Hematopoietic multipotent progenitor cell treated with erythropoietin and hydrocortisone succinate and interleukin-3 and kit ligand, for 15 days (in vitro differentiated cells): Measurements from ENCODE around the gene CAPZB.
"Not testable (repeated sequence)": the region's sequence is repeated elsewhere in the genome, so short reads cannot be mapped to it uniquely, and the experiment has no call there.

Experiments
- DNase-seq: peaks from one replicate; pipeline ENCODE4 v3.0.0-alpha.2; 2015; ENCODE audit warnings: low spot score

The CAPZB gene

GRCh38 chr1:19485362-19486187 is at the start of gene CAPZB:
TSS of gene CAPZB (minus strand) at chr1:19485539. CDS start at chr1:19485438, 101 bp downstream.
- peak; percentile 88 for DNase-seq

DNA sequence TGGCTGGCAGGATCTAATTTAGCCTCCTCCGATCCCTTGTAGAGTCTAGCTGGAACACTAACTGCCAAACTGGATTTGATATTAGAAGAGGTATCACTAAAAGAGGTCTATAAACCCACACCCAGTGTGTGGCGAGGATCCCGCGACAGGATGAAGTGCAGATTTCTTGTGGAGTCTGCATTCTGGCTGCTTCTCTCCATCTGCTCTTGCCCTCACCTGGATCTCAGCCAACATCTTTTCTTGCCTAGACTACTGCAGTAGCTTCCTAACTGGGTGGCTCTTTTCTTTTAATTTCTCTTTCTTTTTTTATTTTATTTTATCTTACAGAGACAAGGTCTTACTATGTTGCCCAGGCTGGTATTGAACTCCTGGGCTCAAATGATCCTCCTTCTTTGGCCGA is 48.9 kb upstream of the CAPZB start:
- DNase-seq = no peak

DNA sequence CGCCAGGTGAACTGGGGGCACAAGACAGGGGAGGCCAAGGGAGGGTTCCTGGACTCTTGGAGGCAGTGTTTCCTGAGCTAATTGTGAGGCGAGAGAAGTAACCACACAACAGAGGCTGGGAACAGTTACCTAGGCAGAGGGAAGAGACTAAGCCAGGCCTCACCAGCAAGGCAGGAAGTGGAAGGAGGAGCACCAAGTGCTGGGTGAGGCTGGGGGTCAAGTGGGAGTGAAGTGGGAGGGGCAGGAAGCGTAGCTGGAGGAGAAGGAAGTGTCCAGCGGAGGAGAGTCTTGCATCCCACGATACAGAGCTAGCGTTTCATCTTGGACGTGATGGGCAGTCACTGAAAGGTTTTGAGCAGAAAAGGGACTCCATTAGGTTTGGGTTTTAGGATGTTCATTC is 48.3 kb upstream of the CAPZB start:
- no peak for DNase-seq

GRCh38 chr1:19532519-19532918 is 47.2 kb upstream of the CAPZB start:
- DNase-seq = no peak

DNA sequence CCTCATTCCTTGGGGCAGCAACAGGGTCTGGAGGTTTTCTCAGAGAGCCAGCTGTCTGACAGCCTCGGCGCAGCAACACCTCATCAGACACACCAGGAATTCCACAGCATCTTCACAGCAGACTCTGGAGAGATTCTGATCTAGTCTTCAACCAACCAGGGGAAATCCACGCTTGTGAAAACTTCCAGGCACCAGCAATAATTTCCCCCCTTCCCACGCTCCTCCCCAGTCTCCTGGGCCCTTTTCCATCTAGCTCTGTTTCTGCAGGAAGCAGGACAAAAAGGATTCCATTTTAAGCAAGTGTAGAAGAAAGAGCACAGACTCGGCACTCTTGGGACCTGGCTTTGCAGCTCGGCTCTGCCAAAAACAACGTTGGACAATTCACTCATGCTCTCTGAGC is 44.3 kb upstream of the CAPZB start:
- no peak for DNase-seq

GRCh38 chr1:19528438-19528837 is 43.1 kb upstream of the CAPZB start:
- DNase-seq = no peak

GRCh38 chr1:19525607-19526545 is 40.5 kb upstream of the CAPZB start:
- no peak for DNase-seq

DNA sequence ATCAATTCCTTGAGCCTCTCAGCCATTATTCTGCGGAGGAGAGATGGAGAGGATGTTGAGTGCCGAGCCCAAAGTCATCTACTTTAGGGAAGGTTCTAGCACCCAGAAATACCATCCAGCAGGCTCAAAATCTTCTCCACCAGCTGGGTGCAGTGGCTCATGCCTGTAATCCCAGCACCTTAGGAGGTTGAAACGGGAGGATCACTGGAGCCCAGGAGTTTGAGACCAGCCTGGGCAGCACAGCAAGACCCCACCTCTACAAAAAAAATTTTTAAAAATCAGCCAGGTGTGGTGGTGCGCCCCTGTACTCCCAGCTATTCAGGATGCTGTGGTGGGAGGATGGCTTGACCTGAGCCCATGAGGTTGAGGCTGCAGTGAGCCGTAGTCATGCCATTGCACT is 39.5 kb upstream of the CAPZB start:
- no peak for DNase-seq

- DNase-seq = not testable (repeated sequence)
These were observed 37.2 kb upstream of the CAPZB start for GRCh38 chr1:19522570-19522969.

DNA sequence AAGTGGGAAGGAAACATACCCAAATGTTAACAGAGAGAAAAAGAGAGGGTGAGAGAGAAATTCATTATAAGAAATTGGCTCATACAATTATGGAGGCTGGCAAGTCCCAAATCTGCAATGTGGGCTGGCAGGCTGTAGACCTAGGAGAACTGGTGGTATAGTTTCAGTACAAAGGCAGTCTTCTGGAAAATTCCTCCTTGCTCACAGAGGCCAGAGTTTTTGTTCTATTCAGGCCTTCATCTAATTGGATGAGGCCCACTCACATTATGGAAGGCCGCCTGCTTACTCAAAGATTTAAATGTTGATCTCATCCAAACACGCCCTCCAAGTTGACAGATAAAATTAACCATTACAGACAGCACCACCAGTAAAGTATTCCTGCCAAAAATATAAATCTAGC is 36.1 kb upstream of the CAPZB start:
- DNase-seq = no peak

DNA sequence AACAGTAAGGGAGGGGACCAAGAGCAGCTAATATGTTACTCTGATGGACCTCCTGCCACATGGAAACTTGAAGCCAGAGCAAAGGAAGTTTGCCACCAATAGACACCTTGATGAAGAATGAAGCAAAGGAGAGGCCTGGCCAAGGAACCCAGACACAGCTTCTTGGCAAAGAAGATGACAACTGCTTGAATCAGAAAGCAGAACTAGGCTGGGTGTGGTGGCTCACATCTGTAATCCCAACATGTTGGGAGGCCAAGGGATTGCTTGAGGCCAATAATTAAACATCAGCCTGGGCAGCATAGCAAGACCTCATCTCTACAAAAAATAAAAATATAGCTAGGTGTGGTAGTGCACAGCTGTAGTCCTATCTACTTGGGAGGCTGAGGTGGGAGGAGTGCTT is 31.7 kb upstream of the CAPZB start:
- no peak for DNase-seq

DNA sequence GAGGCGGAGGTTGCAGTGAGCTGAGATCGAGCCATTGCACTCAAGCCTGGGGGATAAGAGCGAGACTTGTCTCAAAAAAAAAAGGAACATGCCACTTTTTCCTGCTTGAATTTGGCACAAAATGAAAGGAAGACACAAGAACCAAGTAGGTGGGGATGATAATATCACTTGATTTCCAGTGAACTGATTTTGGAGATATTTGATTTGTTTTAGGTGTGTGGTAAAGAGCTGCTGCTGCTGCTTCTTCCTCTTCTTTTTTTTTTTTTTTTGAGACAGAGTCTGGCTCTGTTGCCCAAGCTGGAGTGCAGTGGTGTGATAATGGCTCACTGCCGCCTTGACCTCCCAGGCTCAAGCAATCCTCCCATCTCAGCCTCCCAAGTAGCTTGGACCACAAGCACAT is 29.9 kb upstream of the CAPZB start:
- no peak for DNase-seq

DNA sequence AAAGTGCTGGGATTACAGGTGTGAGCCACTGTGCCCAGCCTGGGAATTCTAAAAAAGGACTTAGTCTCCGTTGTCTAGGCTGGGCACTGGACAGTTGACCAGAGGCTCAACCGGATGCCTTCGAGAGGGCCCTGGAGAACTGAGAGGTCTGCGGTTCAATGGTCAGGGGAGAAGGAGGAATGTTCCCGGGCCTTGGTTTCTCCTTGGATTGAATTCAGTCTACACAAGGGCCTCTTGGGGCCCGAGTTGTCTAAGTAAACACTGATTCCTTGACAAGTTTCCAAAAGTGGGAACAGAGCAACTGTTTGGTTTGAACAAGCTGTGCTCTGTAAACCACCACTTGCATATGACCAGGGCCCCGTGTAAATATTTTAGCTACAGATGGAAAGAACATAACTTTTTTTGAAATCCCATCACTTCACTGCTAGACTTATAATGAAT is 29.1 kb upstream of the CAPZB start:
- DNase-seq = no peak

GRCh38 chr1:19512545-19512944 is 27.2 kb upstream of the CAPZB start:
- no peak for DNase-seq

- no peak for DNase-seq
These were observed 25.8 kb upstream of the CAPZB start for GRCh38 chr1:19511116-19511515.

- DNase-seq = not testable (repeated sequence)
These were observed 24.3 kb upstream of the CAPZB start for GRCh38 chr1:19509647-19510046.

DNA sequence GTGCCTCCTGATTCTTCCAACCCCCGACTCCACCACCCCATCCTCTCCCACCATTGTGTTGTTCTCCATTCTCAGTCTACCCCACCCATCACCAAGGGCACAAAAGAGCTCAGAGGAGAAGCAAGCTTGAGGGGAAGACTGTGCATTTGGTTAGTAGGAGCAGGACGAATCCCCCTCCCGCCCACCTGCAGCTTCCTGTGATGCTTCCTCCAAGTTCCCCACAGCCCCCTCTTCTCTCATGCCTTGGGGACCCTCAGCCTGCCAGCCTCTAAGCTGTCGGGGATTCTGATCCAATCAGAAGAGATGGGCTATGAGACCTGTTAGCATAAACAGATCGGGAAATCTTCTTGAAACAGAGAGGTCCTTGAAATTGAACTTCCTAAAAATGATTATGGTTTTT is 22.2 kb upstream of the CAPZB start:
- no peak for DNase-seq

- DNase-seq = no peak
These were observed 20.5 kb upstream of the CAPZB start for GRCh38 chr1:19505693-19506457.

- DNase-seq = no peak
These were observed 19.7 kb upstream of the CAPZB start for GRCh38 chr1:19504796-19505692.

GRCh38 chr1:19502284-19502683 is 16.9 kb upstream of the CAPZB start:
- DNase-seq = not testable (repeated sequence)

DNA sequence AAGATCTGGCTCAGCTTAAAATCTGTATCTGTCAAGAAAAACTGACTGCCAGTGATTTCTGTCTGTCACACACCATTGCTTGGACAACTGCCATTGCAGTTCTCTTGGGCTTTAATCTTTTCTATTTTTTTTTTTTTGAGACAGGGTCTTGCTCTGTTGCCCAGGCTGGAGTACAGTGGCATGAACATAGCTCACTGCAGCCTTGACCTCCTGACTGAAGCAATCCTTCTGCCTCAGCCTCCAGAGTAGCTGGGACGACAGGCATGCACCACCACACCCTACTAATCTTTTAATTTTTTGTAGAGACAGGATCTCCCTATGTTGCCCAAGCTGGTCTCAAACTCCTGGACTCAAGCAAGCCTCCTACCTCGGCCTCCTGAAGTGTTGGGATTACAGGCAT is 14.5 kb upstream of the CAPZB start:
- not testable (repeated sequence) for DNase-seq
